Measurements from ENCODE around the gene TTI1. TPM values are rescaled to one million over a fixed set of nuclear protein-coding genes. Genes with fewer than 3 reads are reported as not detected.

The TTI1 gene
- total and polyA plus RNA-seq, 9 of the 15 experiments (the other 6 are each of a cell fraction or from before 2014, with no cell fraction given) = 9.8 to 55.1 (median 39.4) TPM

- no peak for DNase-seq (ENCODE audit: extremely low read depth in 1 of 4, low spot score in 3 of 4)
- H3K27me3 ChIP-seq (ENCODE audit: control insufficient read depth in 2 of 2, insufficient read depth in 2 of 2, low read length in 2 of 2) = no peaks in the 10 kb centered on the region
- intact Hi-C loops (cut with micrococcal nuclease) = no loop called here
- FAIRE-seq = no peak
- no peak overlapping the region for H2AFZ ChIP-seq (ENCODE audit: low read depth, low read length)
- CTCF ChIA-PET (ENCODE audit: low intra/inter-chr PET ratio) = no interaction called here
- POLR2A ChIA-PET = no interaction called here
- no TSS peak for BruUV-seq (replicated peaks)
- ATAC-seq = no peak
- no peaks in the 10 kb centered on the region for H3K36me3 ChIP-seq (ENCODE audit: control insufficient read depth, insufficient read depth, low read length)
- H3K9me3 ChIP-seq (replicated peaks; ENCODE audit: control insufficient read depth, insufficient read depth, low read depth, low read length) = no peaks in the 10 kb centered on the region
- H4K20me1 ChIP-seq (replicated peaks; ENCODE audit: control insufficient read depth, insufficient read depth, low read length) = no peaks in the 10 kb centered on the region
- H3K27ac ChIP-seq (ENCODE audit: extremely low read depth, low read depth, low read length) = no peak overlapping the region
- no peak overlapping the region for H3K4me3 ChIP-seq
- in situ Hi-C loops (cut with MboI) = no loop called here
- H3K79me2 ChIP-seq (ENCODE audit: control insufficient read depth, insufficient read depth, low read length) = no peaks in the 10 kb centered on the region
- H3K4me1 ChIP-seq (replicated peaks in 1 of 2; ENCODE audit: control insufficient read depth in 2 of 2, insufficient read depth in 2 of 2, low read length in 2 of 2) = peaks cover 6 to 11% of the 10 kb centered on the region in 2 experiments; a peak in 3 of 5 replicates
- H3K9ac ChIP-seq (ENCODE audit: insufficient read depth in 1 of 2, low read depth in 2 of 2, low read length in 2 of 2) = no peak overlapping the region
- H3K9me1 ChIP-seq (ENCODE audit: control insufficient read depth, insufficient read depth, low read length) = no peaks in the 10 kb centered on the region
- H3K4me2 ChIP-seq (ENCODE audit: insufficient read depth, low read length) = no peak overlapping the region
- TF ChIP-seq DACH1 (IDR thresholded peaks at IDR 0.05; ENCODE audit: partially characterized antibody) (no peak), ZNF695 (CRISPR knock-in tag; IDR thresholded peaks at IDR 0.05) (no peak), HDAC2 (IDR thresholded peaks at IDR 0.05) (no peak), CBX8 (IDR thresholded peaks at IDR 0.05; ENCODE audit: borderline replicate concordance, extremely low read depth, low read depth, low read length, poor library complexity, severe bottlenecking) (no peak), MNT (conservative IDR thresholded peaks at IDR 0.05) (no peak), CC2D1A (IDR thresholded peaks at IDR 0.05) (no peak), PHF21A (IDR thresholded peaks at IDR 0.05; ENCODE audit: borderline replicate concordance, low read depth) (no peak), ZC3H11A (IDR thresholded peaks at IDR 0.05; ENCODE audit: low read depth, low read length) (no peak), ZSCAN32 (CRISPR knock-in tag; IDR thresholded peaks at IDR 0.05) (no peak), ZFP1 (CRISPR knock-in tag; IDR thresholded peaks at IDR 0.05) (no peak), ZBTB33 (CRISPR knock-in tag; IDR thresholded peaks at IDR 0.05) (no peak), MTF1 (CRISPR knock-in tag; IDR thresholded peaks at IDR 0.05; ENCODE audit: borderline replicate concordance) (no peak), SMARCB1 (IDR thresholded peaks at IDR 0.05; ENCODE audit: insufficient read length, low read depth) (no peak), ZNF143 (CRISPR knock-in tag; IDR thresholded peaks at IDR 0.05) (no peak), TAF9B (IDR thresholded peaks at IDR 0.05; ENCODE audit: partially characterized antibody) (no peak), JUND (IDR thresholded peaks at IDR 0.05; ENCODE audit: borderline replicate concordance, low read depth, low read length) (no peak), JUND (tag; IDR thresholded peaks at IDR 0.05; ENCODE audit: borderline replicate concordance, low read depth, low read length) (no peak), ZBTB43 (CRISPR knock-in tag; IDR thresholded peaks at IDR 0.05) (no peak), CREB5 (CRISPR knock-in tag; IDR thresholded peaks at IDR 0.05) (no peak)
Observed at GRCh38 chr20:37970856-37971245, 62.4 kb downstream of the TTI1 start.
